Putamen (tissue), 1 donor: ENCODE data around the gene FAM25A.

Experiments used
- DNase-seq: peaks from one replicate; pipeline ENCODE4 v3.0.0-alpha.2; 2016; ENCODE audit warnings: low spot score

FAM25A gene

GRCh38 chr10:87064651-87065050 lies 44.6 kb downstream of the FAM25A start:
- peak; percentile 79 for DNase-seq

- DNase-seq, result no peak
These were observed 46.1 kb downstream of the FAM25A start for GRCh38 chr10:87066178-87066577.

- no peak for DNase-seq
These were observed 46.8 kb downstream of the FAM25A start for GRCh38 chr10:87066865-87067264.

GRCh38 chr10:87068281-87068680 lies 48.2 kb downstream of the FAM25A start:
- no peak for DNase-seq

DNA sequence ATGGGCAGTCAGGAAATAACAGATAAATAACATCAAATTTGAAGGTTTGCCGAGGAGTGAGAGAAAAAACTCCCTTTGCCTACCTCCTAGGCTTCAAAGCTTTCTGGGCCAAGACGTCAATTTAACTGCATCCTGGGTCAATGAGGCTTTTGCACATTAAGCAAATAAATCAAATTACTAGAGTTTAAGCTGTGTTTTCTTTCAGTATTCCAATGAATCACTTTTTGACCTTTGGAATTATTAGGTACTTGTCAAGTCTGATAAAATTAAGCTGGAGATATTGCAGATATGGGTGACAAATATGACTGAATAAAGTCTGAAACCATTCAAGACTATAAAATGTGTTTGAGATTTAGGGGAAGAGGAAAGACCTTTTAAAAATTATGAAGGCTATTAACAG lies 52.4 kb downstream of the FAM25A start:
- DNase-seq, result no peak
